ENCODE measurements around the gene BMX.
A peak's percentile ranks its signal among the peaks of the same experiment; 100 is the strongest.

BMX gene

DNA sequence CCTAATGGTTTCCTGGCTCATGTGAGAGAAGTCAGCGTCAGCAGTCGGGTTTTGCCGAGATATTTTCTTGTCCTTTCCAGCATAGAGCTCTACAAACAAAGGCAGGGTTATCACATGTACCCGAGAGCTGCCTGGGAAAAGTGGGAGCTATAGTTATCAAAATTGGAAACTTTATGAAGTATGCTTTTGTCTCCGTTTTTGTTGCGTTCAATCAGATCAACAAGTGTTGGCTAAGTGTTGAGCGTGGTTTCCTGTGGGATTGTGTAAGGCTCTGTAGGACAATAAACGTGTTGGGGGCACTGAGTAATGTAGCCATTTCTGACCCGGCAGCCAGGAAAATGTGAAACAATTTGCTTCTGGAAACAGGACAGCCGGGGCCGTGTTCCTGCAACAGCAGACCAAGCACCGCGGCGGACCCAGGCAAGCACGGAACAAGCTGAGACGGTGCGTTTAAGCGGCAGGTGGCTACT lies at the start of gene BMX:
TSS of gene BMX (plus strand) at position 311 of the 470 bp plus-strand sequence. CDS start 7,547 bp downstream, outside the sequence.
- DNase-seq = no peak

DNA sequence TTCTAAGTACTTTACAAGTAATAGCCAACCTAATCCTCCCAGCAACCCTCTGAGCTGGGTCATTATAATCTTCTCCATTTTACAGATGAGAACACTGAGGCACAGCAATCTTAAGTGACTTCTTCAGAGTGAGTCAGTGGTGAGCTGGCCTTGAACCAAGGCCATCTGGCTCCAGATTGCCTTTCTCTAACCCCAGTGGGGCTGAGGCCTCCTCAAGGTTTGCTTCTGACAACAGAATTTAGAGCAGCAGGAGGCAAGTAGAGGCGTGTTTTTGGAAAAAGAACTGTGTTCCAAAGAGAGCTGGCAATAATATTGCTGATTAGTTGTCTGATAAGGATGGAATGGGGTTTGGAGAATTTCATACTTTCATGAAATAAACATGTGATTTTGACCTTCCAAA lies 48.7 kb upstream of the BMX start:
- no peak for DNase-seq

DNA sequence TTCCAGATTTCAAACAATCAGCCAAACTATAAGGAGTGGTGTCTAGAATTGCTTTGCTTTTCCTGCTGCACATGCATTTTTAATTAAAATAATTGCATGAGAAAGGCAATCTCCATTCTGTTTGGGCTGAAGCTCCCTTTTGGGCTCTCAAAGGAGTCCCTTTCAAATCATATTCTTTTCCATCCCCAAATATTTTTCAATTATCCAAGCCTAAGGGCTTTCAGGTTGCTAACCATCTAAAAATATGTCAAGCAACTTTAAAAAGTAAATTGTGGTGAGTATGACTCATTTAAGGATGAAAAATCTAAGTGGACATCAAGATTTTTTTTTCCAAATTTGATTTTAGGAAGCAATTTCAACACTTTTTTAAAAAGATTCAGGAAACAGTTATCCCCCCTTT lies 35.9 kb upstream of the BMX start:
- DNase-seq = no peak

DNA sequence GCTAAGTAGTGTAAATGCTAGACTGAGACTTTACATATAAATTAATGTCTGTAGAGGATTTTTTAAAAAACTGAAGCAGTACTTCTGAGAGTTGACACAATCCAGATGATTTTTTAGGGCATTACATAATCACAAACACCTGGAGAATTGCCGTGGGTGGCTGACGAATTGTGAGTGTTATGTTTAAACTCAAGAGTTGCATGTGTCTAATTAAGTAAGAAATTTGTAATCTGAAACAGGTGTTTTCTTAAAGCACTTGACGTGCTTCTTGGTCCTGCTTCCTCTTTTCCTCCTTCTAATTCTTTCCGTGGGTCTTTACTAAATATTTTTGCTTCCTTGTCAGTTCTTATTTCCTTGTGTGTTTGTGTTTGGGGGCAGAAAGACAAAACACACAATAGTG lies 35.3 kb upstream of the BMX start:
- DNase-seq = no peak

DNA sequence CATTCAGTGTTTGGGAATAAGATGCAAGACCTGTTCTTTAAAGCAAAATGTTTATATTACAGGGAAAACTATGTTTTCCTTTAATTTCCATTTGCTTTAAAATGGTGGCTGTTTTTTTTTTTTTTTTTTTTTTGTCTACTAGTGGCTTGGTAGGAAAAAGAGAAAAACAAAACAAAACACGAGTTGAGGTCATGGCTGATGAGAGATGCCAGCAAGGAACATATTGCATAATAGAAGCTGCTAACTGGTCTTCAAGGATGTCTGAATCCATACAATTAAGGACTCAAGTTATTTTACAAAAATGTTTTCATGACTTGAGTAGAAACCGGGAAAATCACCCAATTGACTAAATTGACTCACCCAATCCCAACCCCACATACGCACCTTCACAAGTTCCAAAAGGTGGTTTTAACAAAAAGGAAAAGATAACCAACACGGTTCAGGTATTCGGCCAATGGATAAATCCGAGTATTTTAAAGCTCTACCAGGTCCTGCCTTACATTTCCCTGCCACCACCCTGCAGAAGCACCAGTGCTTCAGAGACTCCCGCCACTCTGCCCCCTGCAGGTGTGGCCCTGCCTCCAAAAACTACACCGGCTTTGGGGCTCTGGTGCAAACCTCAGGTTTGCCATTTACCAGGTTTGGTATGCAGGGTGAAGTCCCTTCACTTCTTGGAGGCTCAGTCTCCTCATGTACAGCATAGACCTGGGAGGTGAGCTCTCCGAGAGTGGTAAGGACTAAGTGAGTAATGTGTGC lies 34.5 kb upstream of the BMX start:
- DNase-seq = no peak

DNA sequence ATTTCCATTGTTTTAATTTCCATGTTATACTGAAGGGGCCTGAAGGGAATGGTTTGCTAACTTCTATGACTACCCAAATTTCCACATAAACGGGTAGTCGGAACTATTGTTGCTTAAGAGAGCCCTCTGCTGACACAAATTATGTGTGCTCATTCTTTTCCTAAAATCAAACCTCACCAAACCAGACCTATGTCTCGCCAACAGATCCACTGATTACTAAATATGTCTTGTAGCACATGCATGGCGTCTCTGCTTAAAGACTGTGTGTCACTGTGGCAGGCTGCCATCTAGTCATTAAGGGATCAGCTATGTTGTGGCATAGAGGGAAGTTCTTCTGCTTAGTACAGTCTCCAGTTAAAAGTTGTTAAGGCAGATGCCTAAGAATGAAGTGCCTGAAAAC lies 32.6 kb upstream of the BMX start:
- no peak for DNase-seq

DNA sequence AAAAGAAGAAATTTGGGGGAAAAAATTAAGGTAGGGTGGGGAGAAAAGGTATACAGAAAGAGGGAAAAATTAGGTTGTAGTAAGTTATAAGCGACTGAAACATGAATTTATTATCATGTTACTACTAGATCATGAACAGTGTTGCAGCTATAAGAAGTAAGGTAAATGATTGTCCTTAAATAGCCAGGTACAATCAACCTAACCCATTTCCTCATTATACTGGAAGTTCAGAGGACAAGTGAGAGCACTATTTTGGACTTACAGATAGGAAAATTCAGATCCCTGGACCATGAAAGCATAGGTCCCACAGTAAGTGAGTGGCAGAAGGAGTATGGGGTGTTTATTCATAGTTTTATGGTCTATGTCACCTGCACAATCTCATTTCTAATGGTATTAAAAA lies 31.0 kb upstream of the BMX start:
- DNase-seq = no peak

DNA sequence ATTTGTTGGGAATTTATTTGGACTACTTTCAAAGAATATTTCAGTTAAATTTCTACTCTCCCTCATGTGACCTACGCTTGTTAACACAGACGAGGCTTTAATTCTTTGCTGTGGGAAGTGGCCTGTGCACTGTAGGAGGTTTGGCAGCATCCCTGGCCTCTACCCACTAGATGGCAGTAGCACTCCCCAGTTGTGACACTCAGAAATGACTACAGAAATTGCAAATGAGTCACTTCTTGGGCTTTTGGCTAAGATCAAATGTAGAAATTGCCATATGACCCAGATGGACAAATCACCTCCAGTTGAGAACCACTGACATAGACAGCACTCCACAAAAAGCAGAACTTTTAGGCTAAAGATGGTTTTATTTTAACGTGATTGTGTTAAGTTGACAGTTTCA lies 29.6 kb upstream of the BMX start:
- DNase-seq = peak; percentile 10

DNA sequence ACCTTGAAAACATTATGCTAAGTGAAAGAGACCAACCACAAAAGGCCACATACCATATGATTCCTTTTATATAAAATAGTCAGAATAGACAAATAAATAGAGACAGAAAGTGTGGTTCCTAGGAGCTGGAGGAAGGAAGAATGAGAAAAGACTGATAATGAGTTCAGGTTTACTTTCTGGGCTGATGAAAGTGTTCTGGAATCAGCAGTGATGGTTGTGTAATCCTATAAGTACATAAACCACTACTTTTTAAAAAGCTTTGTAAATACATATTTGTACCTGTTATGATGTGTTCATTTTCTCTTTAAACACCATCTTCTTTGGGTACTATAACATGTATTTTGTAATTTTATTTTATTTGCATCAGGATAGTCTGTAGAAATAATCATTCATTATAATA lies 28.1 kb upstream of the BMX start:
- no peak for DNase-seq

DNA sequence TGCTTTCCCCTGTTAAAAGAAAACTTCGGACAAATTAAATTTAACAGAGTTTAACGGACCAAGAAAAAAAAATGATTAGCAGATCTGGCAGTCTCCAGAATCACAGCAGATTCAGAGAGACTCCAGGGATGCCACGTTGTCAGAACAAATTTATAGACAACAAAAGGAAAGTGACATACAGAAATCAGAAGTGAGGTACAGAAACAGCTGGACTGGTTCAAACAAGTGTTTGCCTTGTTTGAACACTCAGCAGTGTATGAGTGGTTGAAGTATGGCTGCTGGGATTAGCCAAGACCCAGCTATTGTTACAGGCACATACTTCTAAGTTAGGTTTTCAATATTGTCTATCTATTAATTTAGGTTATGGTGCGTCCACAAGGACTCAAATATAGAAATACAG lies 26.6 kb upstream of the BMX start:
- no peak for DNase-seq

DNA sequence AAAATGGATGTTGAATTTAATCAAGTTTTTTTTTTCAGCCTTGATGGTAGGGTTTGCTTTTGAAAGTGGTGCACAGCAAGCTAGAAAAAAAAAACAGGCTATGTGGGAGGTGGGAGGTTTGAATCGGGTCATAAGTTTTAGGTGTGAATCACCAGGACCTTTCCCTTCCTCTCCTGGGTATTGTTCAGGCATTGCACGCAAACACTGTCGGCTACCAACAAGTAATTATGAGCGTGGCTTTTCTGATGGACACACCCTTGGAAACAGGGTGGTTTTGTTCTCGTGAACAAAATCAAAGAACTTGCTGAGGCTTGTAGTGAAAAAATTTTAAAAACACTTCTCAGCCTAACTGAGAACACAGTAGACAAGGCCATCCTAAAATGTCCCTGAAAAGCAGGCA lies 25.6 kb upstream of the BMX start:
- no peak for DNase-seq

DNA sequence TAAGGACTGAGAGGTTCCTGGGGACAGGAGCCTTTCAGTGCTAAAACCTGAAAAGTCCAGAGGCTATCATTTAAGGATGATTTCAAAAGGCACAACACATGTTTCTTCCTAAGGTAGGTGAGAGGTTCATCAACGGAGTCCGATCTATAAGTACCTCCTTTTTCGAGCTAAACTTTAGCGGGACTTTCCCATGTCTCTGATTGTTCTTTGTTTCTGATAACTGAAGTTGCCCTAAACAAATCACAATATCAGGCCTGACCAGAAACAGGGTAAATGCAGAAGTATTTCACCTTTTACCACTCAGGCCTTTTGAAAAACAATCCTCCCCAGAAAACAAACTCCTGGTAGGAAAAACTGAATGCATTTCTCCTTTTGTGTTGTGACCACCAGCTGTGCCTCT lies 25.1 kb upstream of the BMX start:
- no peak for DNase-seq

DNA sequence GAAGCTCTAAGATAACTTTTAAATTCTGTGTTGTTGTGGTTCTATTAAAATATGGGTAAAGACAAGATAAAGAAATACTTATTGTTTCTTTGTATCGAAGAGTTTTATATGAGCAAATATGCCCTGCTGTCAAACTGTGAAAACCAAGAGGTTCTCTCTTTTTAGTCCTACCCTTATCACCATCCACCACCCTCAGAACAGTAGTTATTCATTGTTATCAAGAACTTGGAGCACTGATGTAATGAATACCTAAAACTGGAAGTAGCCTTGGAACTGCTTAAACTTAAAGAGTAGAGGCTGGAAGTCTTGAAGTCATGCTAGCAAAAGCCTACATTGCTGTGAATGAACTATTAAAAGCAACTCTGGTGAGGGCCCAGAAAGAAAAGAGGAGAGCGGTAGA lies 16.7 kb upstream of the BMX start:
- no peak for DNase-seq

DNA sequence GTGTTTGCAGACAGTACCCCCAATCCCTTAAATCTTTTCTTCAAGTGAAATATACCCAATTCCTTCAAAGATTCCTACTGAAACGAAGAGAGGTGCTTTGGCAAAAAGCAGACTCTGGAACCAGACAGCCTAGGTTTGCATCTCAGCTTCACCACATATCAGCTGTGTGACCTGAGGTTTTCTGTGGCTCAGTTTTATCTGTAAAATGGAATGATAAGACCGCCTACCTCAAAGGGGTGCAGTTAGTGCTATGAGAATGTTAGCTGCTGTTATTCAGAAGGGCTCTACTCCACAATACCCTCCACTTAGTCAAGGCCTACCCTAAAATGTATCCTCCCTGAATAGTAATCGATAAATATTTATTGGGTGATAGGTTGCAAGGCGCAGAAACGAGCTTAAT lies 8.1 kb upstream of the BMX start:
- DNase-seq = no peak

DNA sequence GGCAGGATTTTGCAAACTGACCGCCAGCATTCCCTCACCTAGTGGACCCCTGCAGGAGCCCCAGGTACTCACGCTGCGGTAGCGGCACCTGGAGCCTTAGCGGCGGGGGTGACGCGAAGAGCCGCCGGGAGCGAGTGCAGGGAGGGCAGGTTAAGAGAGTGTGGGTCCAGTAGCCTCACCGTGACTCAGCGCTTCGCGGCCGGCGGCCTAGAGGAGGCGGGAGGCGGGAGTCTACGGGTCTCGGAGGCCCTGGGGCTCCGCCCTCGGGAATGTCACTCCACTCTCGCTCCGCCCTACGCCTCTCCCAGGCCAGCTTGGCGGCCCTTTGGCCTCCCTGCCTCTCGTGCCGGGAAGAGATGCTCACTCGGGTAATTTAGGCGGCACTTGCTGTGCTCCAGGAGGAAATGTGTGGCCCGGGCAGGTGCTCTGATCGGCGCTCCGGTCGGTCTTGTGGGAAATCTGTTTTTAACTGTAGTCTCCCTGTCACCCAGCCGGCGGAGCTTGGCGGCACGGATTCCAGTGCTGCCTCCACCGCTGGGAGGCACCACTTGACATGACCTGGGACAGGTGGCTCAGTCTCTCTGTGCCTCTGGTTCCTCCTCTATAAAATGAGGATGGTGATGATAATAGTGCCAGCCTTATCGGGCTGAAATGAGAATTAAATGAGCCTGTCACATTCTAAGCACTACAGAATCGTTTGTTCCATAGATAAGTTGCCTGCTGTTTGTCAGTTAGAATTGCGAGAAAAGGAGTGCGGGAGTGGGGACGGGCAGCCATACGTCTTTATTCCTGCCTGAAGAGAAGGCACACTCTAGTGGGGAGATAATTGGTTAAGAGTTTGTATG lies 7.3 kb upstream of the BMX start, which contains the start of gene PIR:
TSS of gene PIR (minus strand) at position 216 of the 845 bp plus-strand sequence. CDS start 2,076 bp downstream, outside the sequence.
- DNase-seq = peak; percentile 9

DNA sequence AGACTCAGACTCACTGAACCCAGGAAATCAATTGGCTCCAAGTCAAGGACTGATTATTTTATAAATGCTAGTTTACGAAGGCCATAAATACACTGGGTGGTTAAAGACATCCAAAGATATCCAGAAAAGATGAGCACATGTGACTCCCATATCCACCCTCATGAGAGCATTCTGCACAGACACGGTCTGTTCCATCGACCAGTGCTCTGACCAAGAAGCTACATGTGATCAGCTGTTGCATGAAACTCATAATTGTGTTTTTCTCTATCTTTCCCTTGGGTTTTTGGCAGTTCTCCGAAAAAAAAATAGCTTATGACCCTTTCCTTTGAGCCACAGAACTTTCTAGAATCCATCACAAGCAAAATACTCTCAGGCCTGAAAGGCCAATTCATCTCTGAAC lies 4.8 kb upstream of the BMX start:
- no peak for DNase-seq

DNA sequence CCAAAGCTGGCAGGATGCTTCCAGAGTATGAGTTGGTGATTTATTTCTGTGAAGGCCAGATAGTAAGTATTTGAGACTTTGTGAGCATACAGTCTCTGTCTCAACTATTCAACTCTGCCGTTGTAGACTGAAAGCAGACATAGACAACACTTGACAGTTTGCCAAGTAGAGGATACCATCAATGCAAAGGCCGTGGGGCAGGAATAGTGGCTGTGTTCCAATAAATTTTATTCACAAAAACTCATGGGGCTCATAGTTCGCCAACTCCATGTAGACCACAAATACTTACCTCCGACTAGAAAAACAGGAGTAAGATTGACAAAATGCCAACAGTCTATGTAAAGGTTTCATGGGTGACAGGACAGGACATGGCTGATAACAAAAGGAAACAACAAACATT lies 3.8 kb upstream of the BMX start:
- DNase-seq = no peak

DNA sequence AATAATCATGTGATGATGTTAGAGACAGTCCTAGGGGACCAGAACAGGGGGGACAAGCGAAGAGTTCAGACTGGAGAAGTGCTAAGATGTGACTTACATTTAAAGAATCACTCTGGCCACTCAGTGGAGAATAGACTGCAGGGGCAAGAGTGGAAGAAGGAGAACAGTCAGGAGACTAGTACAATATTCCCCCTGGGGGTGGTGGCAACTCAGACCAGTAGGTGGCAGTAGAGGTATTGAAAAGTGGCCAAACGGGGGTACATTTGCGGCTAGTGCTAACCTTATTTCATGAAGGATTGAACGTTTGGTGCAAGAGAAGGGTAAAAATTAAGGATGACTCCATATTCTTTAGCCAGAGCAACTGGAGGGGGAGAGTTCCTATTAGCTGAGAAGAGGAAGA lies 2.7 kb upstream of the BMX start:
- DNase-seq = peak; percentile 1

DNA sequence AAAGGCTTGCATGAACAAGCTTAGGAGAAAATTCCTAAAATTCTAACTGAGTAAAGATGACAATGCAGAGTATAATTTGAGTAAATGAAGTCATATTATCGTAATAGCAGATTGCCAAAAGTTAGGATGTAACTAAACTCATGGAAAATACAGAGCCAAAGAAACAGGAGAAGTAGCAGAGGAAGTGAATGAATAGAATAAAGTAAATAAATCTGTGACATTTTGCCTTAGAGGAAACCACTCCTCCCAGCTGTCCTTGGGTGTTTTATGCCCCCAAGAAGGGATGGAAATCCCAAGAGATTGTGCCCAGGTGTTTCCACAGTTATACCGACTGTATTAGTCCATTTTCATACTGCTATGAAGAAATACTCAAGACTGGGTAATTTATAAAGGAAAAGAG lies 1.9 kb upstream of the BMX start:
- DNase-seq = no peak

DNA sequence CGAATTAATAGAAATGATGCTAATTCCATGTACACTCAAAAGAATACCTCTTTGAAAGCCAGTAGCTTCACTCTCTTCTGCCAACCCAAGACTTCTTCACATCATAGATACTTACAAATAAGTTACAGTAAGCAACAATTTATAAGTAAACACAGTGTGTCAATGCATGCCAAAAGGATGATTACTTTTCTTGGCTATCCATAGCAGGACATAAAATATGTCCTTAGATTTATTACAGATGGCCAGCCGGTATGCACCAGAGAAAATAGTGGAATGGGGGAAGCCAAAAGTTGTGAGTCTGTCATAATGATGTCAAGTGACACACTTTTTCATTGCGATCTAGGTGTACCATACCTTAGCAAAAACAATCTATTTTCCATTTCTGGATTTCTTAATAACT lies 631 bp upstream of the BMX start:
- no peak for DNase-seq

DNA sequence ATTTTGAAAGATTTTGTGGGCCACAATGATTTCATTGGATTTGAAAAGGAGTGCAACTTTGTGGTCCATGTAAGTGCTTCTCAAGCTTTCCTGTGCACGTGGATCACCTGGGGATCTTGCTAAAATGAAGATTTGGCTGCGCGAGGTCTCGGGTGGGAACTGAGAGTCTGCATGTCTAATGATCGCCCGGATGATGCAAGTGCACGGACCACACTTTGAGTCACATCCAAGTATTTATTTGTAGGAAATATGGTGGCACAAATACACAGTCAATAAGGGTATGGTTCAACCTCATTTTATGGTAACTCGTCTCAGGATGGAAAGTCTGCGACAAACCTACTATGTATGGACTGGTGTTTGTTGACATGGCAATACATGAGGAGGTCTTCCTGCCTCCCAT lies 899 bp downstream of the BMX start:
- DNase-seq = no peak

DNA sequence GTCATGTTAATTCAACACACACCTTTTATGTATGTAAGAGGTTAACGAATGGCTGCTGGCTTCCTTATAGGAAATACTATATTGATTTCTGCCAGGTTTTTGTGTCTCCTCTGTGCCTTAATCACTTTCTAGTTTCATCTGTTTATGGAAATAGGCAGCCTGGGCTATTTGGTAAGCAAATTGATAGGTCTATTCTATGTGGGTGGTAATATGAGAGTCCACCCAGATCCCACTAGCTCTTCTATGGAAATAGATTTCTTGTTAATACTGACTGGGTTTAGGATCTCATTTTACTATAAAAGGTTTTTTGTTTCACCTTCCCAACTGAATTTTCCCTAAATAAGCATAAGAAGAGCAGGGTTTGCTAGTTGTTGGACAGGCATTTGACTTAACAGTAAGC lies 4.1 kb downstream of the BMX start:
- no peak for DNase-seq

DNA sequence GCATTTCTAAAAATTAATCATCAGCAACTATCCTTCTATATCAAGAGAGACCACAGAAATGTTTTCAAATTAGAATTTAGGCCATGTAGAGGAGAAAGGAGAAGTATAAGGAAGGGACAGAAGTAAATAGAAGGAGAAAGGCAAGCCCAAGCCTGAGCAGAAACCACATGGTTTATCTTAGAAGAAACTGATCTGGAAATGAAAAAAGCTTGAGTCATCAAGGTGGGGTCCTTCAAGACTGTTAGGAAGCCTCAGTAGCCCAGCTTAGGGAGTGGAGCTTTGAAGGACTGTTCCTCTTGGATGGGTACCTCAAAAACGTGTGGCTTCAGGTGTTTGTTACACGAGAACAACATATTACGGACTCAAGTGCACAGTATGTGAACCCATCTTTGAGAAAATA lies 4.5 kb downstream of the BMX start:
- no peak for DNase-seq

DNA sequence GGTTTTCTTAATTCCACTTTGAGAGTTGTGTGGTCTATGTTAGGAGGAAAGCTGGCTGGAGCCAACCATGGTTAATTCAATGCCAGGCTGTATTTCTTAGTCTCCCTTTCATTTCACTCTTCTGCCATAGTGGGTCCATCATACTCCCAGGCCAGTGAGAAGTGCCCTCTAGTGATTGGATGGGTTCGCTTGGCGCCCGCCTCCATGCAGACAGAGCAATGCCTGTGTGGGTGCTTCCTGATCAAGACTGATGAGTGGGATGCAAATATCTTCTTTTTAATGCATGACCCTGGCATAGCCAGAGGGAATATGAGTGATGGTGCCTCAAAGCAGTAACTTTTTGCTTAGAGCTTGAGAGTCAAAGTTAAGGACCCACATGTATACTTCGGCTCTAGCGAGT lies 6.4 kb downstream of the BMX start:
- no peak for DNase-seq

Data from activated effector memory CD4-positive, alpha-beta T cell treated with Interleukin-2 at 50 U/mL for 16 hours (primary cell).